ENCODE measurements around the gene BPIFB2.

Gene BPIFB2

GRCh38 chr20:33022694-33023438 lies 15.4 kb downstream of the BPIFB2 start:
- DNase-seq (ENCODE audit: low read depth): no peak

GRCh38 chr20:33023439-33024242 lies 16.1 kb downstream of the BPIFB2 start:
- DNase-seq (ENCODE audit: low read depth): no peak

GRCh38 chr20:33024243-33024560 lies 16.7 kb downstream of the BPIFB2 start:
- no peak for DNase-seq (ENCODE audit: low read depth)

- DNase-seq (ENCODE audit: low read depth): no peak
These were observed 17.3 kb downstream of the BPIFB2 start for GRCh38 chr20:33024609-33025317.

GRCh38 chr20:33025318-33025876 lies 17.9 kb downstream of the BPIFB2 start:
- no peak for DNase-seq (ENCODE audit: low read depth)

- DNase-seq (ENCODE audit: low read depth): no peak
These were observed 18.7 kb downstream of the BPIFB2 start for GRCh38 chr20:33026072-33026778.

- DNase-seq (ENCODE audit: low read depth): no peak
These were observed 19.6 kb downstream of the BPIFB2 start for GRCh38 chr20:33026779-33027759.

- DNase-seq (ENCODE audit: low read depth): no peak
These were observed 20.6 kb downstream of the BPIFB2 start for GRCh38 chr20:33027769-33028751.

- DNase-seq (ENCODE audit: low read depth): no peak
These were observed 21.4 kb downstream of the BPIFB2 start for GRCh38 chr20:33028875-33029274.

GRCh38 chr20:33030076-33030475 lies 22.6 kb downstream of the BPIFB2 start:
- DNase-seq (ENCODE audit: low read depth): no peak

GRCh38 chr20:33030569-33030968 lies 23.1 kb downstream of the BPIFB2 start:
- DNase-seq (ENCODE audit: low read depth): no peak

- no peak for DNase-seq (ENCODE audit: low read depth)
These were observed 24.0 kb downstream of the BPIFB2 start, which contains the start of gene BPIFB6 for GRCh38 chr20:33031531-33031930. Gene BPIFB6, plus strand, starts transcription at chr20:33031648. Its CDS starts 0 bp downstream, at chr20:33031648.

GRCh38 chr20:33032555-33032954 lies 25.1 kb downstream of the BPIFB2 start:
- no peak for DNase-seq (ENCODE audit: low read depth)

- no peak for DNase-seq (ENCODE audit: low read depth)
These were observed 25.9 kb downstream of the BPIFB2 start for GRCh38 chr20:33033381-33033780.

- no peak for DNase-seq (ENCODE audit: low read depth)
These were observed 26.6 kb downstream of the BPIFB2 start for GRCh38 chr20:33034115-33034514.

- DNase-seq (ENCODE audit: low read depth): no peak
These were observed 27.5 kb downstream of the BPIFB2 start for GRCh38 chr20:33034901-33035492.

GRCh38 chr20:33037456-33037855 lies 30.0 kb downstream of the BPIFB2 start:
- no peak for DNase-seq (ENCODE audit: low read depth)

- DNase-seq (ENCODE audit: low read depth): no peak
These were observed 30.7 kb downstream of the BPIFB2 start for GRCh38 chr20:33038243-33038642.

- no peak for DNase-seq (ENCODE audit: low read depth)
These were observed 34.9 kb downstream of the BPIFB2 start for GRCh38 chr20:33042430-33042829.

Measured in GM04503 (cell line).